Neural crest cell (in vitro differentiated cells): Measurements from ENCODE around the gene ZDHHC22. TPM values are rescaled to one million over a fixed set of nuclear protein-coding genes. Genes with fewer than 3 reads are reported as not detected.

Source experiments
- DNase-seq: peaks from one replicate; pipeline ENCODE4 v3.0.0; 2021; ENCODE audit warnings: low read depth, mixed read lengths, low spot score
- H3K27ac Mint-ChIP-seq: one replicate; pipeline ENCODE4 v1.8.0; 2021; ENCODE audit warnings: mild to moderate bottlenecking, mixed read lengths; ENCODE audit not compliant: unreplicated experiment
- H3K27me3 Mint-ChIP-seq: 2 replicates; pipeline ENCODE4 v1.8.0; 2021; ENCODE audit warnings: low read depth, mild to moderate bottlenecking, mixed read lengths
- H3K36me3 Mint-ChIP-seq: 2 replicates; pipeline ENCODE4 v1.8.0; 2021; ENCODE audit warnings: low read depth, mild to moderate bottlenecking, mixed read lengths
- H3K4me1 Mint-ChIP-seq: 2 replicates; pipeline ENCODE4 v1.8.0; 2021; ENCODE audit warnings: mixed read lengths
- H3K4me3 Mint-ChIP-seq: one replicate; pipeline ENCODE4 v1.8.0; 2021; ENCODE audit warnings: mild to moderate bottlenecking, mixed read lengths
- H3K9me3 Mint-ChIP-seq: 2 replicates; pipeline ENCODE4 v1.8.0; 2021; ENCODE audit warnings: mixed read lengths
- total RNA-seq: library from RNA; stranded (reverse); gene quantifications from 2 replicates; pipeline ENCODE4 v1.2.1, GENCODE V29; 2021
- TF ChIP-seq, protein P1 (sequence below): fragments of 200-600 bp; sonication (generic); conservative IDR thresholded peaks from 2 replicates; pipeline ENCODE4 v1.5.0; 2021; ENCODE audit warnings: antibody characterized with exemption, mild to moderate bottlenecking

The ZDHHC22 gene
- total RNA-seq, 1 donor from 2014 or later, result 5.6 TPM

GRCh38 chr14:77088219-77088618 is 53.4 kb downstream of the ZDHHC22 start:
- Mint-ChIP-seq H3K27ac (no peak overlapping the region), H3K9me3 (peaks cover 4% of the 10 kb centered on the region), H3K4me1 (peaks cover 41% of the 10 kb centered on the region), H3K4me3 (no peak overlapping the region), H3K27me3 (no peaks in the 10 kb centered on the region), H3K36me3 (peaks cover 5% of the 10 kb centered on the region)
- DNase-seq, result no peak
- TF ChIP-seq, protein P1, sequence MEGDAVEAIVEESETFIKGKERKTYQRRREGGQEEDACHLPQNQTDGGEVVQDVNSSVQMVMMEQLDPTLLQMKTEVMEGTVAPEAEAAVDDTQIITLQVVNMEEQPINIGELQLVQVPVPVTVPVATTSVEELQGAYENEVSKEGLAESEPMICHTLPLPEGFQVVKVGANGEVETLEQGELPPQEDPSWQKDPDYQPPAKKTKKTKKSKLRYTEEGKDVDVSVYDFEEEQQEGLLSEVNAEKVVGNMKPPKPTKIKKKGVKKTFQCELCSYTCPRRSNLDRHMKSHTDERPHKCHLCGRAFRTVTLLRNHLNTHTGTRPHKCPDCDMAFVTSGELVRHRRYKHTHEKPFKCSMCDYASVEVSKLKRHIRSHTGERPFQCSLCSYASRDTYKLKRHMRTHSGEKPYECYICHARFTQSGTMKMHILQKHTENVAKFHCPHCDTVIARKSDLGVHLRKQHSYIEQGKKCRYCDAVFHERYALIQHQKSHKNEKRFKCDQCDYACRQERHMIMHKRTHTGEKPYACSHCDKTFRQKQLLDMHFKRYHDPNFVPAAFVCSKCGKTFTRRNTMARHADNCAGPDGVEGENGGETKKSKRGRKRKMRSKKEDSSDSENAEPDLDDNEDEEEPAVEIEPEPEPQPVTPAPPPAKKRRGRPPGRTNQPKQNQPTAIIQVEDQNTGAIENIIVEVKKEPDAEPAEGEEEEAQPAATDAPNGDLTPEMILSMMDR, result no peak

GRCh38 chr14:77087631-77088030 is 54.0 kb downstream of the ZDHHC22 start:
- TF ChIP-seq, protein P1, result no peak
- no peaks in the 10 kb centered on the region for H3K27me3 Mint-ChIP-seq
- H3K4me1 Mint-ChIP-seq, result peaks cover 46% of the 10 kb centered on the region
- H3K27ac Mint-ChIP-seq, result no peak overlapping the region
- H3K4me3 Mint-ChIP-seq, result no peak overlapping the region
- peaks cover 5% of the 10 kb centered on the region for H3K36me3 Mint-ChIP-seq
- peaks cover 4% of the 10 kb centered on the region for H3K9me3 Mint-ChIP-seq
- DNase-seq, result no peak

GRCh38 chr14:77086951-77087350 is 54.6 kb downstream of the ZDHHC22 start:
- Mint-ChIP-seq H3K27me3 (no peaks in the 10 kb centered on the region), H3K9me3 (peaks cover 4% of the 10 kb centered on the region), H3K4me3 (no peak overlapping the region), H3K4me1 (peaks cover 53% of the 10 kb centered on the region), H3K27ac (peak overlapping the region; percentile 8), H3K36me3 (peaks cover 5% of the 10 kb centered on the region)
- TF ChIP-seq, protein P1, result no peak
- DNase-seq, result no peak

DNA sequence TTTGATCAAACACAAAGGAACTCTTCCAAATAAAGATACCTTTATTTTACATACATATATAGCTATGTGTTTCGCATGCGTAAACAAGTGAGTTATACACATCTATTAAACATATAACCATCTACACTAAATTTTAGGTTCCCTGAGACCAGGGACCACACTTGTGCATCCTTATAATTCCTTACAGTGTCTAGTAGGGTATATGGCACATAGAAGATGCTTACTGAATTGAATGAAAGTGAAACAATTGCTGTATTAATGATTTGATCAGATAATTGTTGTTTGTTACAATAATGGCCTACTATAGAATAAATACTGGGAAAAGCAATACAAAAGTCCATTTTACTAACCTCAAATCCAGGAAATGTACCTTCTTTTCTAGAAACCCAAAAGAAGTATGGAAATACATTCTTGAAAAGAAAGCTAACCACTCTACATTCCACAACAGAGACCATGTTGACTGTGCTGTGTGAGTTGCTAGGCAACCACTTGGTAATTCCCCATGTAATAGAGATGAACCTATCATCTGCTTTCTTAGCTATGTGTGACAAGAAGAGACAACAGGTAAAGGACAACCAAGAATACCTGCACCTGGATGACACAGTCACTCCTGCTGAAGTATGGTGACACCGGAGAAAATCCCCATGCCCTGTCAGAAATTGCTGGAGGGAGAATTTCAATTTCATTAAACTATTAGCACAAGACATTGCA is 55.4 kb downstream of the ZDHHC22 start:
- H3K4me1 Mint-ChIP-seq, result peaks cover 54% of the 10 kb centered on the region
- no peaks in the 10 kb centered on the region for H3K27me3 Mint-ChIP-seq
- TF ChIP-seq, protein P1, result no peak
- DNase-seq, result no peak
- no peaks in the 10 kb centered on the region for H3K36me3 Mint-ChIP-seq
- H3K27ac Mint-ChIP-seq, result peak overlapping the region; percentile 96
- H3K4me3 Mint-ChIP-seq, result peak overlapping the region; percentile 56
- H3K9me3 Mint-ChIP-seq, result no peaks in the 10 kb centered on the region

- Mint-ChIP-seq H3K36me3 (no peaks in the 10 kb centered on the region), H3K27ac (peak overlapping the region; percentile 96), H3K27me3 (no peaks in the 10 kb centered on the region), H3K4me3 (peak overlapping the region; percentile 69), H3K4me1 (peaks cover 57% of the 10 kb centered on the region), H3K9me3 (no peaks in the 10 kb centered on the region)
- TF ChIP-seq, protein P1, result no peak
- DNase-seq, result peak; percentile 20
These were observed 56.1 kb downstream of the ZDHHC22 start for GRCh38 chr14:77085538-77085937.
